HFFc6 (cell line): ENCODE data around the gene RASSF4. TPM values are rescaled to one million over a fixed set of nuclear protein-coding genes. Genes with fewer than 3 reads are reported as not detected.

Source experiments
- DNase-seq: peaks from one replicate; pipeline ENCODE4 v3.0.0-alpha.2; 2018
- H3K27ac Mint-ChIP-seq: 2 replicates; pipeline ENCODE4 v1.8.0; 2020; ENCODE audit warnings: mild to moderate bottlenecking, mixed read lengths
- H3K27me3 Mint-ChIP-seq: 2 replicates; pipeline ENCODE4 v1.8.0; 2021; ENCODE audit warnings: mild to moderate bottlenecking, moderate library complexity, mixed read lengths; ENCODE audit not compliant: insufficient read depth
- H3K36me3 Mint-ChIP-seq: 2 replicates; pipeline ENCODE4 v1.8.0; 2021; ENCODE audit warnings: low read depth, mixed read lengths
- H3K4me1 Mint-ChIP-seq: 2 replicates; pipeline ENCODE4 v1.8.0; 2020; ENCODE audit warnings: low read depth, mixed read lengths
- H3K4me3 Mint-ChIP-seq: 2 replicates; pipeline ENCODE4 v1.8.0; 2020; ENCODE audit warnings: mild to moderate bottlenecking, moderate library complexity, mixed read lengths
- H3K9me3 Mint-ChIP-seq: 2 replicates; pipeline ENCODE4 v1.8.0; 2020; ENCODE audit warnings: mild to moderate bottlenecking, mixed read lengths
- CTCF ChIP-seq: fragments of 200-600 bp; sonication (generic); IDR thresholded peaks from 2 replicates; pipeline ENCODE4 v1.5.0; 2021; ENCODE audit warnings: antibody characterized with exemption, mild to moderate bottlenecking
- total RNA-seq, 6 experiments: library from RNA; stranded (reverse); fragmentation: NEBNext Ultra II Directional; extraction: Animal tissue kit (Norgen Biotek cat#: 25700); gene quantifications; 2 replicates in 1 of 6; 3 replicates in 5 of 6; pipeline ENCODE4 v1.2.3, GENCODE V29; 2021

RASSF4 gene
- total RNA-seq, 6 experiments from 2014 or later: 1.1 to 3.8 (median 2.9) TPM

- Mint-ChIP-seq H3K4me1 (peaks cover 27% of the 10 kb centered on the region), H3K27me3 (peaks cover 6% of the 10 kb centered on the region), H3K4me3 (no peak overlapping the region), H3K36me3 (no peaks in the 10 kb centered on the region), H3K9me3 (no peaks in the 10 kb centered on the region), H3K27ac (no peak overlapping the region)
- no peak for TF ChIP-seq CTCF
- DNase-seq: no peak
These were observed 32.6 kb downstream of the RASSF4 start for GRCh38 chr10:44992070-44992731.

- TF ChIP-seq CTCF: no peak
- Mint-ChIP-seq H3K4me3 (no peak overlapping the region), H3K4me1 (peaks cover 27% of the 10 kb centered on the region), H3K36me3 (no peaks in the 10 kb centered on the region), H3K27ac (no peak overlapping the region), H3K27me3 (peaks cover 6% of the 10 kb centered on the region), H3K9me3 (no peaks in the 10 kb centered on the region)
- DNase-seq: no peak
These were observed 33.2 kb downstream of the RASSF4 start for GRCh38 chr10:44992732-44993225.

GRCh38 chr10:44993226-44993921 lies 33.8 kb downstream of the RASSF4 start:
- no peaks in the 10 kb centered on the region for H3K9me3 Mint-ChIP-seq
- TF ChIP-seq CTCF: no peak
- H3K36me3 Mint-ChIP-seq: no peaks in the 10 kb centered on the region
- no peak overlapping the region for H3K27ac Mint-ChIP-seq
- peaks cover 27% of the 10 kb centered on the region for H3K4me1 Mint-ChIP-seq
- no peak for DNase-seq
- H3K4me3 Mint-ChIP-seq: no peak overlapping the region
- peaks cover 6% of the 10 kb centered on the region for H3K27me3 Mint-ChIP-seq

GRCh38 chr10:44993922-44994751 lies 34.5 kb downstream of the RASSF4 start:
- Mint-ChIP-seq H3K36me3 (no peaks in the 10 kb centered on the region), H3K4me1 (peaks cover 27% of the 10 kb centered on the region), H3K27ac (peak overlapping the region; percentile 27; the same call in 1 of the 2 replicates), H3K9me3 (no peaks in the 10 kb centered on the region), H3K4me3 (no peak overlapping the region), H3K27me3 (peaks cover 2% of the 10 kb centered on the region)
- DNase-seq: no peak
- no peak for TF ChIP-seq CTCF

- no peak overlapping the region for H3K27ac Mint-ChIP-seq
- H3K27me3 Mint-ChIP-seq: peaks cover 2% of the 10 kb centered on the region
- peaks cover 32% of the 10 kb centered on the region for H3K4me1 Mint-ChIP-seq
- no peak for TF ChIP-seq CTCF
- DNase-seq: no peak
- no peaks in the 10 kb centered on the region for H3K36me3 Mint-ChIP-seq
- H3K4me3 Mint-ChIP-seq: no peak overlapping the region
- no peaks in the 10 kb centered on the region for H3K9me3 Mint-ChIP-seq
These were observed 35.3 kb downstream of the RASSF4 start for GRCh38 chr10:44994752-44995530.
